AG04449 (cell line): Measurements from ENCODE around the gene MAP3K14.

Experiments used
- CTCF ChIA-PET: fragments of 350-600 bp; formaldehyde crosslinking; extraction: SDS; loops from one replicate; lab custom pipeline; 2021; ENCODE audit warnings: antibody characterized with exemption; lab: Yijun Ruan, JAX
- POLR2A ChIA-PET: fragments of 400-600, 350-600 bp; formaldehyde crosslinking; extraction: SDS; loops from one replicate; lab custom pipeline; 2020; ENCODE audit warnings: antibody characterized with exemption, inconsistent platforms; lab: Yijun Ruan, JAX
- DNase-seq: peaks from one replicate; pipeline ENCODE4 v3.0.0-alpha.2; 2010; ENCODE audit warnings: low read depth, low spot score
- H3K4me3 ChIP-seq: 2 replicates; pipeline ENCODE4 v1.5.1; 2011; ENCODE audit warnings: low read depth, mild to moderate bottlenecking, control low read depth, low read length
- TF ChIP-seq, protein P1 (sequence below): IDR thresholded peaks from one replicate; pipeline ENCODE4 v1.5.1; 2011; ENCODE audit warnings: mild to moderate bottlenecking, moderate library complexity, low read length, control low read depth, inconsistent platforms; ENCODE audit not compliant: insufficient read depth; ENCODE audit errors: missing control alignments

MAP3K14 gene

DNA sequence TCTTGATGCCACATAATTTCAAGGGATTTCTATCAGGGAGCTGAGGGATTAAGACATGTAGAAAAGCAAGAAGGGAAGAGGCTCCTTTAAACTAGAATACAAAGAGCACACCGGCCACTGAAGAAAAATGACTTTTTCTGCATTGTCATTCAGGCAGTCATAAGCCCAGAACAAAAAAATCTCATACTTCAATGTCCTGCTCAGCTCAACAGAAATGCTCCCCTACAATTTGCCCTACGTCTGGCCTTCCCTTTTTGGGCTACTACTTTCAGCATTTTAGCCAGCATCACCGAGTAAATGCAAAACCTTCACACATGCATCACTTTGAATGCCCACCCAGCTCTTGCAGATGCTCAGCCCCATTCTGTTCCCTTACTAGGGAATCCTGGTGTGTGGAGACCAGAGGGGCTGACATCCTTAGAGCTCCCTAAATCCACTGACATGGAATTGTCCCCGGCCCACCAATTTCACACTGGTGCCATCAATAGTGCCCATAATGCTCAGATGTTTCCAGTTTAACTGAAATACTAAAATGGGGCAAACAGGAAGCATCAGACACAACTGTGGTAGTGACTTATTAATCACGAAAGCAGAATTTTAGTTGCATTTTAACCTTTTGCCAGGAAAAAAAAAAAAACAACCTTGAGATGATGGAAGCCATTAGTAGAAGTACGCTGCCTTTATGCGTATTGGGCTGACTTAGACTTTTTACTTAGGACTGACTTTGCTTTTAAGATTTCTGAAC lies 2.7 kb downstream of the MAP3K14 start:
- DNase-seq = no peak
- ChIA-PET CTCF (interaction anchor here (0.6 to 5.3 kb wide), 9 partner anchors 8 to 96 kb away, joined by 3 to 35 read pairs (median 6); no protein-coding TSS in a partner anchor), POLR2A (interaction anchor here (0.7 kb wide), 1 partner anchor 47 kb away, joined by 4 read pairs; no protein-coding TSS in a partner anchor)
- peak overlapping the region; percentile 86 for H3K4me3 ChIP-seq
- TF ChIP-seq, protein P1, sequence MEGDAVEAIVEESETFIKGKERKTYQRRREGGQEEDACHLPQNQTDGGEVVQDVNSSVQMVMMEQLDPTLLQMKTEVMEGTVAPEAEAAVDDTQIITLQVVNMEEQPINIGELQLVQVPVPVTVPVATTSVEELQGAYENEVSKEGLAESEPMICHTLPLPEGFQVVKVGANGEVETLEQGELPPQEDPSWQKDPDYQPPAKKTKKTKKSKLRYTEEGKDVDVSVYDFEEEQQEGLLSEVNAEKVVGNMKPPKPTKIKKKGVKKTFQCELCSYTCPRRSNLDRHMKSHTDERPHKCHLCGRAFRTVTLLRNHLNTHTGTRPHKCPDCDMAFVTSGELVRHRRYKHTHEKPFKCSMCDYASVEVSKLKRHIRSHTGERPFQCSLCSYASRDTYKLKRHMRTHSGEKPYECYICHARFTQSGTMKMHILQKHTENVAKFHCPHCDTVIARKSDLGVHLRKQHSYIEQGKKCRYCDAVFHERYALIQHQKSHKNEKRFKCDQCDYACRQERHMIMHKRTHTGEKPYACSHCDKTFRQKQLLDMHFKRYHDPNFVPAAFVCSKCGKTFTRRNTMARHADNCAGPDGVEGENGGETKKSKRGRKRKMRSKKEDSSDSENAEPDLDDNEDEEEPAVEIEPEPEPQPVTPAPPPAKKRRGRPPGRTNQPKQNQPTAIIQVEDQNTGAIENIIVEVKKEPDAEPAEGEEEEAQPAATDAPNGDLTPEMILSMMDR = no peak

DNA sequence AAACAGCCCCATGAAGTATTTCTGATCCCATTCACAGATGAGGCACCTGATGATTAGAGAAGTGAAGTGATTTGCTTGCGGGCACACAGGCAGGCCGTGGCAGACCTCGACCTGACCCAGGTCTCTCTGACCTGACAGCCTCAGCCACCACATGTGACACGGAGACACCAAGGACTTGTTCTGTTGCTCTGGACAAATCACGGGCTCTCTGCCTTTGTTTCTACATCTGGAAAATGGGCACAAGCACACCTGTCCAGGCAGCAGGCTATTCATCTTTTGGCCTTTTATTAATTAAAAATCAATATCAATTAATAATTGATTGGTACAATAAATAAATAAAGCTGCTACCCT lies 3.4 kb downstream of the MAP3K14 start:
- POLR2A ChIA-PET = no interaction called here
- CTCF ChIA-PET = interaction anchor here (1.2 to 5.3 kb wide), 6 partner anchors 15 to 95 kb away, joined by 4 to 35 read pairs (median 9); no protein-coding TSS in a partner anchor
- DNase-seq = no peak
- peak overlapping the region; percentile 36 for H3K4me3 ChIP-seq
- TF ChIP-seq, protein P1 = no peak

DNA sequence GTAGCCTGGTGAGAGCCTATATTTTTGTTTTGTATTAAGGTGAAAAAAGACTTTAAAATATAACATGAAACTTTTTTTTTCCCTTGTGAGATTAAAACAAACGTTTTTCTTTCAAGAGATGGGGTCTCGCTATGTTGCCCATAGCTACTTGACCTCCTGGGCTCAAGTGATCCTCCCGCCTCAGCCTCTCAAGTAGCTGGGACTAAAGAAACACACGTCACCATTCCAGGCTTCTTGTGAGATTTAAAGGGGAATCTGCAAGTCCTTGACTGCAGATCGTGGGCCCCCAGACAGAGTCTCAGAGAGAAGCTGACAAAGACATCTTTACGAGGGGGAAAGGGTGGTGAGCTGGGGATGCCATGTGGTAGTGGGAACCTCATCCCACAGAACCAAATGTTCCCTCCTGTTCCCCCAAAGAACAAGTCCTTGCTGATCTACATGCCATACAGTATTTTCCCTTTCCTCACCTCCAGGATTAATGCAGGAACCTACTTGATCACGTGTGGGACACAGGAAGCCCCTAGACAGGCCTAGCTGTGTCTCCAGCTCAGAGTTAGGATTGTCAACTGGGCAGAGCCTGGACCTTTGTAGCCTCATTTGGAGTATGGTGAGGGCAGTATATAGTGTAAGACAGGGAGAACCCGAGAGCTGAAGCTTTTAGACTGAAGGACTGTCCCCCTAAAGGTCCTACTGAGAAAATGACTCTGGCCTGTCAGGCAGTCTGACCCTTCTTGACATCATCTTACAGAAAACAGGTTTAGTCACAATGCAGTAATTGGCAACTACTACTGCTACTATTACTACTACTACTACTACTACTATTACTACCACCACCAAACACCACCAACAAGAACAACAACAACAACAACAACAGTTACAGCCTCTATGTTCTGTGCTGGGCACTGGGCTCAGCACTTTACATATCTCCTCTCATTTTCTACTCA lies 4.1 kb downstream of the MAP3K14 start:
- POLR2A ChIA-PET = no interaction called here
- TF ChIP-seq, protein P1 = no peak
- DNase-seq = no peak
- peak overlapping the region; percentile 36 for H3K4me3 ChIP-seq
- CTCF ChIA-PET = interaction anchor here (0.7 to 5.3 kb wide), 9 partner anchors 10 to 94 kb away, joined by 3 to 35 read pairs (median 6); no protein-coding TSS in a partner anchor

DNA sequence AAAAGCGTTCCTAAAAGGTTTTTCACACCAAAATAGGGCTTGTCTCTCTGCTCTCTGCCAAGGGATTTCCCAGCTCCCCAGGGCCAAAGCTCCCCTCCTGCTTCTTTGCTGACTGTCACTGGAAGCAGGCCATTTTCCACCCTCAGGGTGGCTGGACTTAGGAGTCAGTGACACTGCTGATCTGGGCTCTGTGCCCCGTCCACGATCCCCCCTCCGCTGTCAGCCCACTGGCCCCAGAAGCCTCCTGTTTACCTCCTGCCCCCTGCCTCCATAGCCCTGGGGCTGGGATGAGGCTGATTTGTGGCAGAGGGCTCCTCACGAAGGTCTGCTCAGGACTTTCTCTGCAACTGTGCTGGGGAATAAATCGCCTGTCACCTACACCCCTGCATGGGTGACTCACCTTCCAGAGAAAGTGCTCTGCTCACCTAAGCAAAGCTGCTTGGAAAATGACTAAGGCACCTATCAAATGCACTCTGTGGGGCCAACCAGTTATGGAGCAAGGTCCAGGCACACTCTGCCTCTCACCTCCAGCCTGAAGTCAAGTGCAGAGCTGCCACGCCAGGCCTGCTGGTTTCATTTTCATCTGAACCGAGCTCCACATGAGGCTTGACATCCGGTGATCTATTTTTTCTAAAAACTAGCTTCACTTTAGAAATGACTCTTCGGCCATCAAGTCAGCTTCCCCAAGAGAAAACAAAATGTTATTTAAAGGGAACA lies 4.9 kb downstream of the MAP3K14 start:
- TF ChIP-seq, protein P1 = no peak
- CTCF ChIA-PET = interaction anchor here (0.9 to 5.3 kb wide), 12 partner anchors 9 to 93 kb away, joined by 3 to 35 read pairs (median 4); no protein-coding TSS in a partner anchor
- DNase-seq = no peak
- H3K4me3 ChIP-seq = no peak overlapping the region
- POLR2A ChIA-PET = interaction anchor here (0.8 to 1.1 kb wide), 2 partner anchors 17 to 60 kb away, joined by 3 to 4 read pairs; no protein-coding TSS in a partner anchor

DNA sequence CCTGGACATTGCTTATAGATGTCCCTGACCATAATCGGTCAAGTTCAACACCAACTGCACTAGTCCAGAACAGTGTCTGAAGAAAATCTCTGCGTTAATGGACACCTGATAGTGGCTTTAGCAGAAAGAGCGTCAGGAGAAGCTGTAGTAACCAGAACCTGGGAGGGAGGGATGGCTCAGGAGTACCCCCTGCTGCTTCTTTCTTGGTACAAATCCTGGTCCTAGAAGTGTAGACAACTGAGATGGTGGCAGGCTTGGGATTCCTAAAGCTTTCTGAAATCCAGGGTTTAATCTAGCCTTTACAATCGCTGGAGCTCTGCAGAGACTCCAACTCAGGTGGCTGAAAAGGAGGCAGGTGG lies 5.4 kb downstream of the MAP3K14 start:
- ChIA-PET POLR2A (interaction anchor here (0.6 to 1.1 kb wide), 3 partner anchors 16 to 1862 kb away, joined by 3 to 4 read pairs (median 3); no protein-coding TSS in a partner anchor), CTCF (interaction anchor here (0.7 to 5.3 kb wide), 11 partner anchors 8 to 84 kb away, joined by 3 to 35 read pairs (median 4); no protein-coding TSS in a partner anchor)
- H3K4me3 ChIP-seq = no peak overlapping the region
- DNase-seq = no peak
- TF ChIP-seq, protein P1 = no peak
